ENCODE results near the gene LCN9.

LCN9 gene

GRCh38 chr9:135698767-135699166 is 35.7 kb downstream of the LCN9 start:
- no peak for DNase-seq (ENCODE audit: low spot score)

- DNase-seq (ENCODE audit: low spot score): no peak
Observed at GRCh38 chr9:135699440-135699839, 36.3 kb downstream of the LCN9 start, which contains the start of gene SOHLH1. TSS of gene SOHLH1 (minus strand) at chr9:135699481. CDS start at chr9:135699467, 14 bp downstream.

- DNase-seq (ENCODE audit: low spot score): no peak
Observed at GRCh38 chr9:135700525-135700924, 37.4 kb downstream of the LCN9 start.

GRCh38 chr9:135701067-135701958 is 38.2 kb downstream of the LCN9 start:
- DNase-seq (ENCODE audit: low spot score): no peak

GRCh38 chr9:135701959-135702721 is 39.0 kb downstream of the LCN9 start, which contains the start of gene KCNT1:
TSS of gene KCNT1 (plus strand) at chr9:135702185. CDS start at chr9:135702259, 74 bp downstream.
- peak; percentile 5 for DNase-seq (ENCODE audit: low spot score)

GRCh38 chr9:135703726-135704125 is 40.6 kb downstream of the LCN9 start:
- DNase-seq (ENCODE audit: low spot score): no peak

- DNase-seq (ENCODE audit: low spot score): no peak
Observed at GRCh38 chr9:135704483-135704882, 41.4 kb downstream of the LCN9 start.

- DNase-seq (ENCODE audit: low spot score): no peak
Observed at GRCh38 chr9:135705376-135705775, 42.3 kb downstream of the LCN9 start.

GRCh38 chr9:135706288-135706687 is 43.2 kb downstream of the LCN9 start:
- no peak for DNase-seq (ENCODE audit: low spot score)

GRCh38 chr9:135707252-135708138 is 44.4 kb downstream of the LCN9 start:
- no peak for DNase-seq (ENCODE audit: low spot score)

- no peak for DNase-seq (ENCODE audit: low spot score)
Observed at GRCh38 chr9:135708164-135708563, 45.1 kb downstream of the LCN9 start.

- DNase-seq (ENCODE audit: low spot score): no peak
Observed at GRCh38 chr9:135711391-135711790, 48.3 kb downstream of the LCN9 start.

- DNase-seq (ENCODE audit: low spot score): no peak
Observed at GRCh38 chr9:135711881-135712280, 48.8 kb downstream of the LCN9 start.

- DNase-seq (ENCODE audit: low spot score): no peak
Observed at GRCh38 chr9:135712613-135713295, 49.6 kb downstream of the LCN9 start.

- DNase-seq (ENCODE audit: low spot score): no peak
Observed at GRCh38 chr9:135714242-135715055, 51.3 kb downstream of the LCN9 start.

- DNase-seq (ENCODE audit: low spot score): no peak
Observed at GRCh38 chr9:135715056-135715595, 52.0 kb downstream of the LCN9 start.

- DNase-seq (ENCODE audit: low spot score): no peak
Observed at GRCh38 chr9:135716045-135716444, 52.9 kb downstream of the LCN9 start.
